HepG2 (cell line): Measurements from ENCODE around the gene NRL. TPM values are rescaled to one million over a fixed set of nuclear protein-coding genes. Genes with fewer than 3 reads are reported as not detected.

Experiments used
- ATF6 ChIP-seq: sonication (generic); formaldehyde crosslinking; conservative IDR thresholded peaks from 2 replicates; pipeline ENCODE4 v1.4.0; 2020; ENCODE audit warnings: missing genetic modification reagents
- CBX5 ChIP-seq: sonication (generic); formaldehyde crosslinking; IDR thresholded peaks from 2 replicates; pipeline ENCODE4 v1.4.0; 2020; ENCODE audit warnings: missing genetic modification reagents, borderline replicate concordance
- DNMT1 ChIP-seq: sonication (generic); formaldehyde crosslinking; IDR thresholded peaks from 2 replicates; pipeline ENCODE4 v1.5.1; 2020; ENCODE audit warnings: mild to moderate bottlenecking, missing genetic modification reagents
- HDAC6 ChIP-seq: fragments of 200-600 bp; sonication (generic); IDR thresholded peaks from 2 replicates; pipeline ENCODE4 v1.7.0; 2017; ENCODE audit warnings: mild to moderate bottlenecking, antibody characterized with exemption, low read length, low read depth
- HNF4G ChIP-seq, 2 experiments: sonication (generic) in 1 of 2; formaldehyde crosslinking in 1 of 2; IDR thresholded peaks; 2 replicates each; pipeline versions ENCODE4 v1.4.0 to v1.6.1; 2011 to 2020; ENCODE audit warnings: borderline replicate concordance in 2 of 2, low read depth in 2 of 2, mild to moderate bottlenecking in 2 of 2, low read length in 1 of 2, missing genetic modification reagents in 1 of 2, moderate library complexity in 1 of 2
- KLF11 ChIP-seq: IDR thresholded peaks from 2 replicates; pipeline ENCODE4 v1.6.1; 2016; ENCODE audit warnings: missing compliant biosample characterization
- KLF6 ChIP-seq: IDR thresholded peaks from 2 replicates; pipeline ENCODE4 v1.8.0; 2016; ENCODE audit warnings: missing biosample characterization, missing genetic modification reagents
- MTERF4 ChIP-seq: sonication (generic); formaldehyde crosslinking; IDR thresholded peaks from 2 replicates; pipeline ENCODE4 v1.8.0; 2023; ENCODE audit warnings: mild to moderate bottlenecking, missing genetic modification reagents
- NR2F1 ChIP-seq, 2 experiments: fragments of 450-650 bp in 1 of 2; formaldehyde crosslinking in 1 of 2; IDR thresholded peaks; 2 replicates each; pipeline versions ENCODE4 v1.5.0 to v1.6.1; 2016 to 2020; ENCODE audit warnings: mild to moderate bottlenecking in 1 of 2, missing compliant biosample characterization in 1 of 2, missing genetic modification reagents in 1 of 2, moderate library complexity in 1 of 2
- NR2F2 ChIP-seq: IDR thresholded peaks from 2 replicates; pipeline ENCODE4 v1.6.1; 2012; ENCODE audit warnings: low read depth, inconsistent platforms, borderline replicate concordance
- PAF1 ChIP-seq: IDR thresholded peaks from 2 replicates; pipeline ENCODE4 v1.6.1; 2016; ENCODE audit warnings: missing genetic modification reagents, missing compliant biosample characterization
- POGZ ChIP-seq: sonication (generic); formaldehyde crosslinking; IDR thresholded peaks from 2 replicates; pipeline ENCODE4 v1.4.0; 2020; ENCODE audit warnings: mild to moderate bottlenecking, missing genetic modification reagents
- SMAD1 ChIP-seq: sonication (generic); formaldehyde crosslinking; IDR thresholded peaks from 2 replicates; pipeline ENCODE4 v1.4.0; 2020; ENCODE audit warnings: missing genetic modification reagents, low read depth, mild to moderate bottlenecking, borderline replicate concordance
- ZNF354B ChIP-seq: sonication (generic); formaldehyde crosslinking; IDR thresholded peaks from 2 replicates; pipeline ENCODE4 v1.8.0; 2022; ENCODE audit warnings: mild to moderate bottlenecking, missing genetic modification reagents
- ZNF687 ChIP-seq: sonication (generic); formaldehyde crosslinking; IDR thresholded peaks from 2 replicates; pipeline ENCODE4 v1.5.1; 2020; ENCODE audit warnings: mild to moderate bottlenecking, missing genetic modification reagents, moderate library complexity
- ZNF709 ChIP-seq: sonication (generic); formaldehyde crosslinking; IDR thresholded peaks from 2 replicates; pipeline ENCODE4 v1.5.0; 2020; ENCODE audit warnings: mild to moderate bottlenecking, missing genetic modification reagents
- ZNF740 ChIP-seq: sonication (generic); formaldehyde crosslinking; IDR thresholded peaks from 2 replicates; pipeline ENCODE4 v1.4.0; 2020; ENCODE audit warnings: missing genetic modification reagents
- polyA plus RNA-seq, 8 experiments: library from polyadenylated mRNA; depleted of rRNA in 3 of 8; stranded (reverse) in 7 of 8; unstranded in 1 of 8; fragments of >200 nt; fragmentation: Illumina TruSeq in 4 of 8; extraction: Trizol in 4 of 8; gene quantifications; 2 replicates each; pipeline versions ENCODE4 v1.2.1 to v1.2.3, GENCODE V29; 2011 to 2016; ENCODE audit warnings: low read depth in 4 of 8, missing spikeins in 1 of 8, mixed read lengths in 1 of 8; ENCODE audit not compliant: insufficient read depth in 1 of 8
- total RNA-seq, 5 experiments: library from RNA; depleted of rRNA; stranded (reverse); fragments of >200 nt; fragmentation: Illumina TruSeq; extraction: Trizol; gene quantifications; 2 replicates each; pipeline ENCODE4 v1.2.3, GENCODE V29; 2016; ENCODE audit warnings: low read depth in 1 of 5

The NRL gene
- total and polyA plus RNA-seq, 2 of the 13 experiments (the other 11 are each of a cell fraction or from before 2014, with no cell fraction given): 2.5 to 4.7 TPM

- TF ChIP-seq ATF6 (CRISPR knock-in tag) (peak; percentile 89; the same call in 1 of the 2 replicates), HDAC6 (0 out of 2 replicates have a peak, but pooled peaks have one; percentile 33), NR2F2 (no peak), POGZ (peak; percentile 80; the same call in 1 of the 2 replicates), DNMT1 (CRISPR knock-in tag) (peak; percentile 95), CBX5 (CRISPR knock-in tag) (peak; percentile 79), HNF4G (IDR thresholded peaks at IDR 0.05; ENCODE audit: borderline replicate concordance, low read depth, low read length) (0 out of 2 replicates have a peak, but pooled peaks have one; percentile 23), HNF4G (CRISPR knock-in tag; IDR thresholded peaks at IDR 0.05; ENCODE audit: borderline replicate concordance, low read depth) (peak; percentile 91), PAF1 (CRISPR knock-in tag) (no peak; the same call in 1 of the 2 replicates), KLF6 (CRISPR knock-in tag) (peak; percentile 98), ZNF709 (no peak), SMAD1 (CRISPR knock-in tag) (peak; percentile 71), ZNF687 (CRISPR knock-in tag) (peak; percentile 97), ZNF740 (CRISPR knock-in tag) (peak; percentile 91), ZNF354B (peak; percentile 99), NR2F1 (CRISPR knock-in tag; IDR thresholded peaks at IDR 0.05) (no peak), MTERF4 (CRISPR knock-in tag) (no peak), KLF11 (peak; percentile 86; the same call in 1 of the 2 replicates)
These were observed 26.5 kb upstream of the NRL start, which contains the start of gene EMC9 (continued) for GRCh38 chr14:24141097-24141880.
